ENCODE data around the gene SPG7.

- TF ChIP-seq CTCF (IDR thresholded peaks at IDR 0.05) (no peak), POLR2A (IDR thresholded peaks at IDR 0.05) (no peak)
These were observed 36.5 kb downstream of the SPG7 start for GRCh38 chr16:89544713-89545043.

All from right lobe of liver (tissue), 4 donors.